LoVo (cell line): ENCODE data around the gene TRIM54.
"Not testable (repeated sequence)": the region's sequence is repeated elsewhere in the genome, so short reads cannot be mapped to it uniquely, and the experiment has no call there.

Experiments
- DNase-seq: peaks from one replicate; pipeline ENCODE4 v3.0.0-alpha.2; 2016; ENCODE audit warnings: low spot score

TRIM54 gene

GRCh38 chr2:27313882-27314645 lies 31.8 kb downstream of the TRIM54 start:
- no peak for DNase-seq

GRCh38 chr2:27314709-27315108 lies 32.5 kb downstream of the TRIM54 start:
- DNase-seq, result no peak

GRCh38 chr2:27315122-27315521 lies 32.9 kb downstream of the TRIM54 start:
- no peak for DNase-seq

- no peak for DNase-seq
Observed at GRCh38 chr2:27316655-27317412, 34.6 kb downstream of the TRIM54 start.

DNA sequence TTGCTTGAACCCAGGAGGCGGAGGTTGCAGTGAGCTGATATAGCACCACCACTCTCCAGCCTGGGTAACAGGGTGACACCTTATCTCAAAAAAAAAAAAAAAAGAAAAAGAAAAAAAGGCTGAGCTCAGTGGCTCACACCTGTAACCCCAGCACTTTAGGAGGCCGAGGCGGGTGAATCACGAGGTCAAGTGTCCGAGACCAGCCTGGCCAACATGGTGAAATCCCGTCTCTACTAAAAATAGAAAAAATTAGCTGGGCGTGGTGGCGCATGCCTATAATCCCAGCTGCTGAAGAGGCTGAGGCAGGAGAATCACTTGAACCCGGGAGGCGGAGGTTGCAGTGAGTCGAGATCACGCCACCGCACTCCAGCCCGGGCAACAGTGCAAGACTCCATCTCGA lies 37.6 kb downstream of the TRIM54 start:
- not testable (repeated sequence) for DNase-seq

- DNase-seq, result peak; percentile 94
Observed at GRCh38 chr2:27320958-27321543, 38.8 kb downstream of the TRIM54 start.

GRCh38 chr2:27322301-27322765 lies 40.1 kb downstream of the TRIM54 start:
- DNase-seq, result peak; percentile 16

- DNase-seq, result peak; percentile 94
Observed at GRCh38 chr2:27322766-27323595, 40.8 kb downstream of the TRIM54 start, which contains the start of gene MPV17. MPV17 (minus strand) TSS chr2:27323097; CDS start chr2:27322517, 580 bp downstream.

GRCh38 chr2:27323596-27324285 lies 41.5 kb downstream of the TRIM54 start:
- DNase-seq, result peak; percentile 37

DNA sequence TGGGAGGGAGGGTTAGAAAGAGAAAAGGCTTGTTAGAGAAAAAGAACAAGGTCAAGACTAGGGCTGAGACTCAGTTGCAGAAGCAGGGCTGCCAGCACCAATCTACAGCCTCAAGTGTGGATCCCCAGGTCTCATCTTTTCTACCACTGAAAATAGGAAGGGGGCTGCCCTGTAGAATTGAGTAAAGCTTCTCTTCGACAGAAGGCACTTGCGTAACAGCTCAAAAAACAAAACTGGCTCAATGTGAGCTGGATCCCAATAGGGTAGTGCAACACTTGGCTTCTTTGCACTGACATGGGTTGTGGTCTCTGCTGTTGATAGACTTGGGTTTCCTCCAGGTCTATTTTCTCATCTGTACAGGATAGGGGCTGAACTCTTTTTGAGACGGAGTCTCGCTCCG lies 42.5 kb downstream of the TRIM54 start:
- DNase-seq, result no peak

DNA sequence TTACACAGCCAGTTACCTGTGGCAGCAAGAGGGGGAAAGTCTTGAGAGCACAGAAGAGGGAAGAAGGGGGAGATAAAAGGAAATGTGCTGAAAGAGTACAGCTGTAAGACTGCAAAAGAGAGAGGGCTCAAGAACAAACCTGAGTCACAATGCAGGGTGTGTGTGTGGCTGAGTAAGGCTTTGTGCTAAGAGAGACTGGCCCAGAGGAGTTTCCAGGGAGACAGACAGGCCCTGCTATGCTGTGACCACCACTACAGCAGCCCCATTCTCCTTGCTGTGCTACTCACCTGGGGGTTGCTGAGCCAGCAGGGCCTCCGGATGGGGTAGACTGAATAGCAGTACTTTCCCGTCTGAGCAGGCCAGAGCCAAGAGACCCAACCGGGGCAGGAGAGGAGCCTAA lies 53.1 kb downstream of the TRIM54 start:
- no peak for DNase-seq

DNA sequence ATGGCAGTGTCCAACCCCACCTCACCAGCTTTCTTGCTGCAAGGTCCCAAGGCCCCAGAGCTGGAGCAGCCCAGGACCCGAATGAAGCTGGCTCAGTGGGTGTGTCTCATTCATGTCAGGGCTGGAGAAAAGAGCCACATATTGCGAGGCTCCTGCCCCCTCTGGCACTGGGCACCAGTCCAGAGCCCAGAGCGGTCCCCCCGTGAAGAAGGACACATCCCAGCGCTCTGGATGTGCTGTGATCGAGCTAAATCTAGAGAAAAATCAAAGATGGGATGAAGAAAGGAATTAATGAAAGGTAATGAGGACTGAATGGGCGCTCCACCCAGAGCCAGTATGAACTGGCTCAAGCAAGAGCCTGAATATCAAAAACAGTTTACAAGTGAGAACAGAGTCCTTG lies 53.9 kb downstream of the TRIM54 start:
- DNase-seq, result no peak

DNA sequence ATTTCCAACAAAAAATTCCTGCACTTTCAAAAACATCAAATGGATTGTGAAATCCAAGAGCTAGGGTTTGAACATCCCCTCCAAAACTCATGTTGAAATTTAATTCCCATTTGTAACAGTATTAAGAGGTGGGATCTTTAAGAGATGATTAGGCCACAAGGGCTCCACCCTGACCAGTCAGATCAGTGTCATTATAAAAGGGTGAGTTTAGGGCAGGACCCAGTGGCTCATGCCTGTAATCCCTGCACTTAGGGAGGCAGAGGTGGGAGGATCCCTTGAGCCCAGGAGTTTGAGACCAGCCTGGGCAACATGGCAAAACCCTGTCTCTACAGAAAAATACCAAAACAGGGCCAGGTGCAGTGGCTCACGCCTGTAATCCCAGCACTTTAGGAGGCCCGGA lies 65.4 kb downstream of the TRIM54 start:
- DNase-seq, result no peak

GRCh38 chr2:27350106-27350693 lies 68.0 kb downstream of the TRIM54 start:
- no peak for DNase-seq

DNA sequence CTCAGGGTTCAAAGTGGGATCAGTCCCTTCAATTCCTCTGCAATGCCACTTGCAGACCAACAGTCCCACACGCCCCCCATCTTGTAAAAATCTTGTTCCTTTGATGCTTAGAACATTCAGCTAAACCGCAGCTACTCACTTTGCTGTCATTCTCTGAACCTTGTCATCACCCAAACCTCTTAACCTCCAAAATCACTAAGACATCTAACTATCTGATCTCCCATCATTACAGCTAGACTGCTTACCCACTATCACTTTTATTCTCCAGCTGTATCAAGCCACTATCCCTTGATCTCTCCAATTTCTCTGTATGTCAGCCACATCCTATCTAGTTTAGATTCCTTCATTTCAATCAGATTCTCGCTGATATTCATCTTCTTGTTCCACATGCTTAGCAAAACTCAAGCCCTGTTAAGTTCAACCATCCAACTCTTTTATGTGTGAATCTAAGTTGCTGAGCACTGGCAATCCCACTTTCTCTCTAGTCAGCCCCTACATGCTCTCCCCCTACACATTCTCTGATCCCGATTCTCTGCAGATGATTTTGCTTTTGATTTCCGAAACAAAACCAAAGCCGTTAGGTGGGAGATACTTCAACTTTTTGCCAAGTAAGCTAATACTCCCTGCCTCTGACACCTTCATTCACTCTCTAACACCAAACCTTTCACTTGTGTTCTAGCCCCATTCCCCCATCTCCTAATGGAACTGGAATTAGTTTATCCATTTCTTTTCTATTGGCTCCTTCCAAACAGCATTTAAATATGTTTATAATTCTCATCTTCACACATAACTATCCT lies 69.8 kb downstream of the TRIM54 start:
- no peak for DNase-seq

- not testable (repeated sequence) for DNase-seq
Observed at GRCh38 chr2:27353386-27353761, 71.1 kb downstream of the TRIM54 start.

DNA sequence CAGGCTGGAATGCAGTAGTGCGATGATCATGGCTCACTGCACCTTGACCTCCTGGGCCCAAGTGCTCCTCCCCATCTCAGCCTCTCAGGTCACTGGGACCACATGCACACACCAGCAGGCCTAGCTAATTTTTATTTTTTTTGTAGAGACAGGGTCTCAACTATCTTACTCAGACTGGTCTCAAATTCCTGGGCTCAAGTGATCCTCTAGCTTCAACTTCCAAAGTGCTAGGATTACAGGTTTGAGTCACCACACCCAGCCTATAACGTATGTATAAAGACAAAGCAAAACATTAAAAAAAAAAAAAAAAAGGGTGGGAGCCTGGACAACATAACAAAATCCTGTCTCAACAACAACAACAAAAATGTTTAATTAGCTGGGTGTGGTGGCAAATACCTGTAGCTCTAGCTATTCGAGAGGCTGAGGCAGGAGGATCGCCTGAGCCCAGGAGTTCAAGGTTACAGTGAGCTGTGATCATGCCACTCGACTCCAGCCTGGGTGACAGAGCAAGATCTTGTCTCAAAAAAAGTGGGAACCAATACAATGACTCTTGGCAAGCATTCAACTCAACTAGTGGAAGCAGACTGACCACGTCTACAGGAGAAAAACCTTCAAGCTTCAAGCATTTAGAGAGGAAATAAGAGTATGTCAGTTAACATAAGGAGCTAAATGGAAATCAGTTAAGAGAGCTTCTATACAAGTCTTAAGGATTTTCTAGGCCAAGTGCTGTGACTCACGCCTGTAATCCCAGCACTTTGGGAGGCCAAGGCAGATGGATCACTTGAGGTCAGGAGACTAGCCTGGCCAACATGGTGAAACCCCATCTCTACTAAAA lies 71.8 kb downstream of the TRIM54 start:
- DNase-seq, result no peak

- DNase-seq, result no peak
Observed at GRCh38 chr2:27354597-27354927, 72.3 kb downstream of the TRIM54 start.

- peak; percentile 78 for DNase-seq
Observed at GRCh38 chr2:27356056-27356381, 73.8 kb downstream of the TRIM54 start.
